GM12873 (cell line): ENCODE results near the gene MPG.

ENCODE experiments used
- CTCF ChIP-seq: IDR thresholded peaks from 2 replicates; pipeline ENCODE4 v1.5.1; 2012; ENCODE audit warnings: low read depth, mild to moderate bottlenecking, moderate library complexity, low read length, control low read depth; ENCODE audit not compliant: insufficient read depth; ENCODE audit errors: missing control alignments

Gene MPG

GRCh38 chr16:77807-78443 is at the start of gene MPG:
TSS of gene MPG (plus strand) at chr16:78225. CDS start at chr16:78310, 85 bp downstream.
- no peak for TF ChIP-seq CTCF

- TF ChIP-seq CTCF: no peak
Measured at GRCh38 chr16:33877-34647, 44.0 kb upstream of the MPG start.

GRCh38 chr16:34648-34987 is 43.4 kb upstream of the MPG start:
- TF ChIP-seq CTCF: no peak

GRCh38 chr16:35011-35677 is 42.9 kb upstream of the MPG start:
- TF ChIP-seq CTCF: no peak

- TF ChIP-seq CTCF: no peak
Measured at GRCh38 chr16:35678-36305, 42.2 kb upstream of the MPG start.

GRCh38 chr16:36336-36984 is 41.6 kb upstream of the MPG start:
- no peak for TF ChIP-seq CTCF

- no peak for TF ChIP-seq CTCF
Measured at GRCh38 chr16:37511-37910, 40.5 kb upstream of the MPG start.
